Measurements from ENCODE around the gene MCOLN2.
"Not testable (repeated sequence)": the region's sequence is repeated elsewhere in the genome, so short reads cannot be mapped to it uniquely, and the experiment has no call there.

The MCOLN2 gene

DNA sequence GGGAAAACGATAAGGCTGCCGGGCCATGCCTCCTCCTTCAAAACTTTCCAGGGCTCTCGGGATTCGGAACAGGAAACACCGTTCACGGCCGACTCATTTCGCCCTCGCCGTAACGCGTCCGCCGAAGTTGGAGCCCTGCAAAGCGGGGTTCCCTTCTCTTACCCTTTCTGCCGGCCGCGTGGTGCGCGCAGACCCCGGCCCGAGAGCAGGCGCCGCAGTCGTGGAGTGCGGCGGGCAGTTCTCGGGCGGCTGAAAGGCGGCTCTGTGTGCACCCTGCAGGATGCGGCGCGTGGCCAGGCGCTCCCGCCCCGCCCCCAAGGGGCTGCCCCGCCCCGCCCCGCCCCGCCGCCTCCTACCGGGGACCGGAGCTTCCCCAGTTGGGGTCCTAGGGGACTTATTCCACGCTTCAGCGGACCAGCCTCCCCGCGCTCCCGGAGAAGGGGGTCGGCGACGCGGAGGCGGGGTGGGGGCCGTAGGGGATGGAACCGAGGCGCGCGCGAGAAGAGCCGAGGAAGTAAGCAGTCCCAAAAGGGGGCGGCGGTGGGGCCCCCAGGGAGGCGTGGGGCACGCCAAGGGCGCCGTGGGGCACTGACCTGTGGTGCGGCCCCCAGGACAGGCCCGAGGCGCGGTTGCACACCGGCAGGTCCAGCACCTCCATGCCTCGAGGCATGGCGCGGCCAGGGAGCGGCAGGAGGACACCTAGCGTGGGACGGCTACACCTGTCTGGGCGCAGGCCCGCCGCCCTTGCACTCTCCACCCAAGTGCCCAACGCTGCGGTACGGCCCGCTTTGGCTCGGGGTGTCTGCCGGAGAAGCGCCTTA, at the start of gene MCOLN2:
Gene MCOLN2 (minus strand): TSS at position 268 of the 821 bp plus-strand sequence. CDS start 241 bp downstream, at position 27.
- DNase-seq = no peak

- DNase-seq = no peak
Observed at GRCh38 chr1:85042413-85042812, 45.5 kb upstream of the MCOLN2 start.

- no peak for DNase-seq
Observed at GRCh38 chr1:85041793-85042192, 44.9 kb upstream of the MCOLN2 start.

GRCh38 chr1:85033221-85033620, 36.3 kb upstream of the MCOLN2 start:
- no peak for DNase-seq

DNA sequence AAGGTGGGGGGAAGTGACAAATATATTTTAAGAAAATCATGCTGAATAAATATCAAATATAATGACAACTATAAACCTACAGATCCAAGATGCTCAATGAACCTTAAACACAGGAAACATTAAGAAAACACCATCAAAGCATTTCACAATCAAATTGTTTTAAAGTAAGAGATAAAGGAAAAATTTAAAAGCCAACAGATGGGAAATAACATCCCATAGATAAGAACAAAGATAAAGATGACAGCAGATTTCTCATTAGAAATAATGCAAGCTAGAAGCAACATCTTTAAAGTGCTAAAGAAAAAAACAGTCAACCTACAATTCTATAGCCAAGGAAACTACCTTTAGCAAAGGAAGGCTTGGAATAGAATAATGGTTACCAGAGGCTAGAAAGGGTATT, 33.6 kb upstream of the MCOLN2 start:
- no peak for DNase-seq

GRCh38 chr1:85028151-85028550, 31.2 kb upstream of the MCOLN2 start:
- DNase-seq = no peak

DNA sequence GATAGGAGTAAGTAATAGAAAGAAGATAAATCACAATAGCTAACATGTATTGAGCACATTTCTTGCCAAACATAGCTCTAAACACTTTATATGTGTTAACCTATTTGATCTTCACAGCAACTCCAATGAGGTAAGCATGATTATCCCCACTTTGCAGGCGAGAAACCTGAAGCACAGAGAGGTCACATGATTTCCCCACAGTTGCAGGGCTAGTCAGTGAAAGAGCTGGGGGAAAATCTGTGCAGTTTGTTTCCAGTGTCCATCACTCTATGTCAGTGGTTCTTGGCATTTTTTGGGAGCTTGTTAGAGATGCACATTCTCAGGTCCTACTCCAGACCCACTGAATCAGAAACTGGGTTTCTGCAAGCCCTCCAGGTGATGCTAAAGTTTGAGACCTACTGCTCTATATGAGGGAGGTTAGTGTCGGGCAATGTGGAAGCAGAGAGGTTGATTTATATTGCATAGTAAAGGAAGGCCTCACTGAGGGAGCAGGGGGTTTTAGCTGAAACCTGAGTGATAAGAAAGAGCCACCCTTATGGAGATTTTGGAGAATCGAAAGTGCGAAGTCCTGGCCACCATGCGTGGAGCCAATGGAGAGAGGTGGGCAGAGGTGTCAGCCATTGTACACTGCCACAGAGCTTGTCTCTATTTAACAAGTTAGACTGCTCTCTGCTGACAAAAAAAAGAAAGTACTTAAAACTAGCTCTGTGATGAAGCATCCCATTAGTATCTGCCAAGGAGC, 30.5 kb upstream of the MCOLN2 start:
- peak; percentile 61 for DNase-seq

DNA sequence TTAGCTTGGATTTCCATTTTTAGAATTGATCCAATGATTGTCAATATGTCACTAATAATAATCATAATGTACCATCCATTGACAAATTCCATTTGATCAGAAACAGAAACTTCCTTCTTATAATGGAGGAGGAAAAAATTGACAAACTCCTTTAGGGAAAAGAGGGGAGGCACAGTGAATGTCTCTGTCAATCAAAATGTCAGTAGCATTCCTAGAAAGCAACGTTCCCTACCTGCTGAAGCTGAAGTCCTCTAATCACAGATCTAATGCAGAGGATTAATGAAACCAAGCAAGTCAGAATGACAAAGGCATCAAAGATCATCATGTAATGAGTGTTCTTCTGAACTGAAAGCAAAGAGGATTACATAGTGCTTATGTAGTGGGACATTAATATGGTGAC, 29.0 kb upstream of the MCOLN2 start:
- DNase-seq = no peak

GRCh38 chr1:85024736-85025135, 27.8 kb upstream of the MCOLN2 start:
- DNase-seq = no peak

DNA sequence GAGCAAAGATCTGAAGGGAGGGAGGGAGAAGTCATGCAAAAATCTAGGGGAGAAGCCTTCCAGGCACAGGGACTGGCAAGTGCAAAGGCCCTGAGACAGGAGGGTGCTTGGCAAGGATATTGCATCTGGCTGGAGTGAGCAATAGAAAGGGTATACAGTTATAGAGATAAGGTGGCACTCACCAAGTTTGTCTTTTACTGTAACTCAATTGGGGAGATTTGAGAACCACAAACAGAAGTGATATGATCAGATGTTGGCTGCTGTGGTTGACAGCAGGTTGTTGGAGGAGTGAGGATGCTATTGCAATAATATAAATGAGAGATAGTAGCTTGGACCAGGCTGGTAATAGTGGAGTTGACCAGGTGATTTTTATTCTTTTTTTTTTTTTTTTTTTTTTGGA, 25.8 kb upstream of the MCOLN2 start:
- peak; percentile 15 for DNase-seq

- DNase-seq = no peak
Observed at GRCh38 chr1:85019994-85020393, 23.1 kb upstream of the MCOLN2 start.

GRCh38 chr1:85015826-85016225, 18.9 kb upstream of the MCOLN2 start:
- DNase-seq = no peak

GRCh38 chr1:85005641-85006040, 8.7 kb upstream of the MCOLN2 start:
- not testable (repeated sequence) for DNase-seq

GRCh38 chr1:85001742-85002141, 4.8 kb upstream of the MCOLN2 start:
- DNase-seq = peak; percentile 8

- no peak for DNase-seq
Observed at GRCh38 chr1:84998642-84999280, 1.8 kb upstream of the MCOLN2 start.

DNA sequence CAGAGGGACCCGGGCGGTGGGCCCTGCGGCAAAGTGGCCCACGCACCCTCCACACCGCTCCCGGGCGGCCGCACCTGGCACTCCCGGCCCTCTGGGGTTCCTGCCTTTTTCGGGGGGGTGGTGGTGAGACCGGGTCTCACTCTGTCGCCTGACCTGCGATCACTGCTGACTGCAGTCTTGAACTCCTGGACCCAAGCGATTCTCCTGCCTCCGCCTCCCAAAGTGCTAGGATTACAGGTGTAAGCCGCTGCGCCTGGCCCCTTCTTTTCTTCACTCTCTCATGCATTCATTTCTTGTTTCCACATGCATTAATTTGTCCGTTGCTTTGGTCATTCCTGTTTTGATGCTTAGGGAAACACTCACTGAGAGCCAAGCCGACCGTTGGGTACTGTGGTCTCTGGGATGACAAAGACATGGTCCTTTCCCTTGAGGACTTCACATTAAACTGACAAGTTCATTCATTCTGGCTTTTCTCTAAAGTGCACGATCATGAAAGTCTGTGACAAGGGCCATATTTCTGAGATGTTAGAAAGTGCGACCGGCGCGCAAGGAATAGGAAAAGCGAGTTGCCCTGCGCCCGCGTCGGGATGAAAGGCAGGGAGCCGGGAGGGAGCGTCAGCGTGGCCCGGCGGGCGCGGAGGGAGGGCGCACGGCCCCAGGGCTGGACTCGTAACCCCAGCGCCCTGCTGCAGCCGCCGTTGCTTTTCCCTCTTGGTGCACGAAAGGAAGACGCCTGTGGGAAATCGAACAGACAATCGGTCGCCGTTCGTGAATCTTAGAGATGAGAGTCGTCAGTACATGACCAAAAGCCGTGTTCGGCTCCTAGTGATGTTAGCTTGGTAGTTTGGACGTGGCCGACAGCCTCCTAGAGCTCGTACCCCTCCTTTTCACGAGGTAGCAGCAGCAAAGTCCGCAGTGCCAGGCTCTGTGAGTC, 1.0 kb upstream of the MCOLN2 start:
- no peak for DNase-seq

DNA sequence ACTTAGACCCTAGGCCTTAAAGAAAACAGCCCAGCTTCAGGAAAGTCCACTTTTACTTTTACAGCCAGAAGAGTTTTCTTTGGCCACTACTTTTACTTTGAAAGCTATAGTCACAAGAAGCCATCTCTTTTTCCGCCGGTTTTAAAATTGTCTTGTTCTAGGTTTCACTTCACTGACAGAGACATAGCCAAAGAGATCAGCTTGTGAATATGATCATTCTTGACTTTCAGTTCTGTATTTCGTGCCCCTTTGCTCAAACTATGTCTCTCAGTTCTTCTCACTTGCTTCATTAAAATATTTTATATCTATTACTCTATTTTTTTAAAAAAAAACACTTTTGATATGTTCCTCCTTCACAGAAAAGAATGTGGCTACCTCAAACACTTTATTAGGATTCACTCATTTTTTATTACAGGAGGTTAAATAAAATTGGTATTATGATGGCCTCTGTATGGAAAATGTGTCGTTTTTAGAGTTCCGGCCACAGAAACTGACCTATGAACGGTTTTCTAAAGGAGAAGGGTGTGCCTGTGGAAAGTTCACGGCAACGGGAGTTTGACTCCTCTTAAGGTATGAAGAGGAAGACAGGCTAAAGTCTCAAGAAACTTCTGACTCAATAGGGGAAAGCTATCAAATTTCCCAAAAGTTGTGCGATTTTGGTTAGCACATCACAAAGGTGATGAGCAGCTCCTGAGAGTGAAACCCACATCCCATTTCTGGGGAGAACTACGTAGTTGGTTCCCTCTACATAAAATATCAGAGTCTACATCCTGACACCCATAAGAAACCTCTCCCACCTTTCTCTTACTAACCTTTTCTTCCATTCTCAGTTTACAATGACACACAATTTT, 1.2 kb downstream of the MCOLN2 start:
- no peak for DNase-seq

DNA sequence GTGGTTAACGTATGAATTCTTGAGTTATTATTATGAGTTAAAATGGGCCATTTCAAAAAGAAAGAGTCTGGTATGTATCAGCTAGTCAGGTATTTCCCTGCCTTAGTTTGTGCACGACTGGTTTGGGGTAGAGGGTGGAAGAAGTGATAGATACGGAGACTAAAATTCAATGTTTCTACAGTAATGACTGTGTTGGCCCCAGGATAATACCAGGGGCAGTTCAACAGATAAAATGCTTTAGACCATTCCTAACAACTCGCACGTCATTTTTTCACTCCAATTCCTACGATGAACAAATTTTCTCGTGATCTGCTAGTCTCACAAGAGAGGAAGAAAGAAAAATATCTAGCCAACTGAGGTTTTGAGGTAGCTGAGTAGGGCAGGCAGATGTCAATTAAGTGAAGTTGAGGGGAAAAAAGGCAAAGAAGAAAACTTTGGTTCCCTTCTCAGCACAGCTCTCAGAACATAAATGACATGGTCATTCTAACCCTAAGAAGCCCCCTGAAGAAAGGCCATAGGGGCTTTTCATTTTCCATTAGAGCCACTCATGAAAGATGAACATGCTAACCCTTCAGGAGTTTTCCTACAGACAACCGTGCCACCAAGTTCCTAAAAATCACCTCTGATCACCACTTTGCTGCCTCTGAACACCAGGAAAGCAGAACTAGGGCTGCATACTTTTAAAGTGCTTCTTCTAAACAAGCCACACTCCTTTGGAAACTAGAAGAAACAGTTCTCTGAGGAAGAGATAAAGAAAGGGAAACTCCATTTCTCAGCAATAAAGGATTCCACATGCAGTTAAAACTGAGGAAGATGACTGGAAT, 5.6 kb downstream of the MCOLN2 start:
- DNase-seq = peak; percentile 35

DNA sequence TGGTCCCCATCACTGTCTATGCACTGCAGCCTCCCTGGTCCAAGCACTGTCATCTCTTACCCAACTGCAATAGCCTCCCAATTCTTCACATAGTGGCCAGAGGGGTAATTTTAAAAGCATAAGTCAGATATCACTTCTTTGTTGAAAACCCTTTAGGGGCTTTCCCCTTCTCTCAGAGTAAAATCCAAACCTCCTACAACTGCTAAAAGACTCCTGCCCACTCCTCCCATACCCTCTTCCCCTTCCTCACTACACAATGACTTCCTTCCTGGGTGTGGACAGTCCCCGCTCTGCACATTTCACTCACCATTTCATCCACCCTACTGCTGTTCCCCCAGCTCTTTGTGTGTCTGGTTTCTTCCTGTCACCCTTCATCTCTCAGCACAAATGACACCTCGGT, 8.3 kb downstream of the MCOLN2 start:
- DNase-seq = no peak

- not testable (repeated sequence) for DNase-seq
Observed at GRCh38 chr1:84986561-84986960, 10.4 kb downstream of the MCOLN2 start.

DNA sequence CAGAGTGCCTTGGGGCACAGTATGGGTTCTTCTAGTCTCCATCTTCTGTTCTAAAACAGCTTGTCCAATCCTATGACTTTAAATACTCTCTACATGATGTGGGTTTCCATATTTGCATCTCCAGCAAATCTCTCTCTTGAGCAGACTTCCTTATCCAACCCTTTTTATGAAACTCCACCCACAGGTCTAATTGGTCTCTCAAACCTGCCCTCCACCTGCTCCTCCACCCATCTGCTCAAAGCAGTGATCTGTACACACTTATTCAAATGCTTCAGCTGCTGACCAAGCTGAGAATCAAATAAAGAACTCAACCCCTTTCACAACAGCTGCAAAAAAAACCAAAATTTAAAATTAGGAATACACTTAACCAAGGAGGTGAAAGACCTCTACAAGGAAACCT, 11.5 kb downstream of the MCOLN2 start:
- no peak for DNase-seq

All from OCI-M1 (cell line).